ENCODE data around the gene ABCB4.

DNA sequence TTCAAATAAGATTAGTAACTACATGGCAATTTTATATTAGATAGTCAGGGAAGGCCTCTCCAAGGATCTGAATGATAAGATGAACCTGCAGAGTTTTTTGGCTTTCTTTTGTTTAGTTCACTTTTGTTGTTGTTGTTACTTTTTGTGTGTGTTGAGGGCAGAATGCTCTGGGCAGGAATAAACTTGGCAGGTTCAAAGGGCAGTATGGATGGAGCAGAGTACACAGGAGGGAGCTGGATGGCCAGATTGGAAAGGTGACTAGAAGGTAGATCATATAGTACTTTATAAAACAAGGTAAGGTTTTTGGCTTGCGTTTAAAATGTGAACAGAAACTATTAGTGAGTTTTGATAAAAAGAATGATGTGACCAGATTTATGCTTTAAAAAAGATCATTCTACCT is 112.1 kb downstream of the ABCB4 start:
- no peak for TF ChIP-seq ZNF274 (IDR thresholded peaks at IDR 0.05; ENCODE audit: low read depth, low read length)
- TF ChIP-seq SUZ12 (IDR thresholded peaks at IDR 0.05; ENCODE audit: extremely low read depth, insufficient read depth, insufficient read length): no peak

All from NT2/D1 (cell line).